ENCODE measurements around the gene TRABD2B.

Gene TRABD2B

GRCh38 chr1:47803815-47804501 is 193.2 kb downstream of the TRABD2B start:
- DNase-seq (ENCODE audit: low read depth, low spot score), result no peak

- peak; percentile 16 for DNase-seq (ENCODE audit: low read depth, low spot score)
Observed at GRCh38 chr1:47797575-47797974, 199.6 kb downstream of the TRABD2B start.

- no peak for DNase-seq (ENCODE audit: low read depth, low spot score)
Observed at GRCh38 chr1:47796626-47797025, 200.6 kb downstream of the TRABD2B start.

- no peak for DNase-seq (ENCODE audit: low read depth, low spot score)
Observed at GRCh38 chr1:47795102-47795501, 202.1 kb downstream of the TRABD2B start.

GRCh38 chr1:47794530-47794929 is 202.7 kb downstream of the TRABD2B start:
- DNase-seq (ENCODE audit: low read depth, low spot score), result no peak

- no peak for DNase-seq (ENCODE audit: low read depth, low spot score)
Observed at GRCh38 chr1:47794081-47794480, 203.1 kb downstream of the TRABD2B start.

- no peak for DNase-seq (ENCODE audit: low read depth, low spot score)
Observed at GRCh38 chr1:47793563-47793962, 203.6 kb downstream of the TRABD2B start.

- DNase-seq (ENCODE audit: low read depth, low spot score), result no peak
Observed at GRCh38 chr1:47792779-47793178, 204.4 kb downstream of the TRABD2B start.

- peak; percentile 42 for DNase-seq (ENCODE audit: low read depth, low spot score)
Observed at GRCh38 chr1:47791879-47792608, 205.1 kb downstream of the TRABD2B start.

- no peak for DNase-seq (ENCODE audit: low read depth, low spot score)
Observed at GRCh38 chr1:47788761-47789160, 208.4 kb downstream of the TRABD2B start.

- DNase-seq (ENCODE audit: low read depth, low spot score), result no peak
Observed at GRCh38 chr1:47787560-47787959, 209.6 kb downstream of the TRABD2B start.

- no peak for DNase-seq (ENCODE audit: low read depth, low spot score)
Observed at GRCh38 chr1:47786316-47786715, 210.9 kb downstream of the TRABD2B start.

- peak; percentile 13 for DNase-seq (ENCODE audit: low read depth, low spot score)
Observed at GRCh38 chr1:47785561-47786271, 211.5 kb downstream of the TRABD2B start.

GRCh38 chr1:47785118-47785517 is 212.1 kb downstream of the TRABD2B start:
- DNase-seq (ENCODE audit: low read depth, low spot score), result no peak

GRCh38 chr1:47784497-47784822 is 212.7 kb downstream of the TRABD2B start:
- no peak for DNase-seq (ENCODE audit: low read depth, low spot score)

- DNase-seq (ENCODE audit: low read depth, low spot score), result no peak
Observed at GRCh38 chr1:47783638-47784496, 213.3 kb downstream of the TRABD2B start.

- DNase-seq (ENCODE audit: low read depth, low spot score), result no peak
Observed at GRCh38 chr1:47782414-47783166, 214.6 kb downstream of the TRABD2B start.

- DNase-seq (ENCODE audit: low read depth, low spot score), result no peak
Observed at GRCh38 chr1:47781171-47781959, 215.8 kb downstream of the TRABD2B start.

- DNase-seq (ENCODE audit: low read depth, low spot score), result no peak
Observed at GRCh38 chr1:47780469-47780995, 216.7 kb downstream of the TRABD2B start.

- DNase-seq (ENCODE audit: low read depth, low spot score), result no peak
Observed at GRCh38 chr1:47779613-47780012, 217.6 kb downstream of the TRABD2B start.
